Thyroid gland (tissue), 4 donors: ENCODE measurements around the gene LDLRAD4.

Experiments
- CTCF ChIP-seq, 6 experiments: fragments of 200-600 bp in 3 of 6; fragments of 450-650 bp in 3 of 6; sonication (generic) in 3 of 6; IDR thresholded peaks; one replicate each; pipeline ENCODE4 v1.5.1; 2016 to 2019; ENCODE audit warnings: antibody characterized with exemption in 6 of 6, mild to moderate bottlenecking in 2 of 6, inconsistent platforms in 1 of 6, moderate library complexity in 1 of 6
- POLR2A ChIP-seq, 2 donors: fragments of 450-650 bp; IDR thresholded peaks; one replicate each; pipeline ENCODE4 v1.6.1; 2017; ENCODE audit warnings: antibody characterized with exemption in 2 of 2, mild to moderate bottlenecking in 2 of 2, moderate library complexity in 1 of 2

- no peak for TF ChIP-seq CTCF (IDR thresholded peaks at IDR 0.05)
- TF ChIP-seq POLR2A (IDR thresholded peaks at IDR 0.05): no peak
Observed at GRCh38 chr18:13501891-13502290, 283.3 kb downstream of the LDLRAD4 start.
